Measurements from ENCODE around the gene IL1F10. TPM values are rescaled to one million over a fixed set of nuclear protein-coding genes. Genes with fewer than 3 reads are reported as not detected.

Gene IL1F10
- total RNA-seq, 1 experiment from 2014 or later = not detected

DNA sequence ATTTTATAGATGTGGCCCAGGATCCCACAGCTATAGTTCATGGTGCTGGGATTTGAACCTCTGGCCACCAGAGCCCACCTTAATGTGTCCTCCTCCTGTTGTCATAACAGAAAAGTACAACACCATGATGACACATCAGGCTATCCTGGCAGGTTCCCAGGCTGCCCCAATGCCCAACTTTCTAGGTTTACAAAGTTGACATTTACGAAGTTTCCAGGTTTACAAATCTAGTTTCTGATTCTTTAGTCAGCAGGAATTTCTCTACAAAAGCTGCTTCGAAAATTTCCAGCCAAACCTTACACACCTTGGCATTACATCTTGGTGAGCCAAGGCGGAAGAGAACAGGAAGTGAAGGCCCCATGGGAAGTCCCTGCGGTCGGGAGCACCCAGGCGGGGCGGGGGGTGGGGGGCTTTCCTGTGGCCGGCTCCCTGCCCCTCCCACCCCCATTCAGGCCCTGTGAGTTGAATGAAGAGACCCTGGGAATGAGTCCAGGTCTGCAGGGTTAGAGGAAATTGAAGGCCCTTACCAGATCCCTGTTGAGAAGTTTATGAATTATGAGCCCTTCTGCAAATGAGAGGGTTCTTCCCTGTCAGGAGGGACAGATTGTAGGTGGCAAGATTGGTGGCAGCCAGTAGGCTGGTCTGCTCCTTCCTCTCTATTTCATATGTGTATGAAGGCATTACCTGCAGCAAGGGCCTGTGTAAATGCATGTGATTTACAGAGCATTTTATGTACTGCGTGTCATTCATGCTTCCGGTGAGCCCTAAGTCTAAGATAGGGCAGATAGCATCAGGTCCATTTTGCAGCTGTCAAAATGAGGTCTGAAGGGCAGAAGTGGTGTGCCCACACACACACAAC is 48.6 kb downstream of the IL1F10 start:
- no peak overlapping the region for H3K27ac ChIP-seq (ENCODE audit: insufficient read length, low read depth, low read length)
- no peak overlapping the region for H2BK20ac ChIP-seq (ENCODE audit: low read depth, low read length, poor library complexity, severe bottlenecking)
- no peak overlapping the region for H3T11ph ChIP-seq (ENCODE audit: low read length)
- H3K23ac ChIP-seq (ENCODE audit: insufficient read length, low read depth, low read length) = no peak overlapping the region
- H2BK15ac ChIP-seq (ENCODE audit: low read depth, low read length) = no peak overlapping the region
- no peak overlapping the region for H3K18ac ChIP-seq (ENCODE audit: insufficient read length, low read depth, low read length)
- Mint-ChIP-seq H3K36me3 (ENCODE audit: insufficient read depth in 1 of 3, low read depth in 3 of 3) (no peaks in the 10 kb centered on the region), H3K4me3 (no peak overlapping the region), H3K27me3 (ENCODE audit: low read depth) (peaks cover 15% of the 10 kb centered on the region), H3K9me3 (no peaks in the 10 kb centered on the region), H3K27ac (no peak overlapping the region), H3K4me1 (no peaks in the 10 kb centered on the region)
- no peak overlapping the region for H3K14ac ChIP-seq (ENCODE audit: insufficient read depth, low read length)
- H3K4me2 ChIP-seq (ENCODE audit: insufficient read depth, insufficient read length, low read length) = no peak overlapping the region
- no peaks in the 10 kb centered on the region for H3K27me3 ChIP-seq (ENCODE audit: insufficient read depth, low read length)
- no peaks in the 10 kb centered on the region for H3K79me2 ChIP-seq (ENCODE audit: insufficient read depth, low read length)
- no peaks in the 10 kb centered on the region for H3K79me1 ChIP-seq (ENCODE audit: insufficient read depth, low read depth, low read length, poor library complexity, severe bottlenecking)
- H3K9ac ChIP-seq (ENCODE audit: extremely low read depth, insufficient read length, low read length) = no peak overlapping the region
- no peak overlapping the region for H2AK5ac ChIP-seq (ENCODE audit: insufficient read length, low read length)
- TF ChIP-seq, protein P1, sequence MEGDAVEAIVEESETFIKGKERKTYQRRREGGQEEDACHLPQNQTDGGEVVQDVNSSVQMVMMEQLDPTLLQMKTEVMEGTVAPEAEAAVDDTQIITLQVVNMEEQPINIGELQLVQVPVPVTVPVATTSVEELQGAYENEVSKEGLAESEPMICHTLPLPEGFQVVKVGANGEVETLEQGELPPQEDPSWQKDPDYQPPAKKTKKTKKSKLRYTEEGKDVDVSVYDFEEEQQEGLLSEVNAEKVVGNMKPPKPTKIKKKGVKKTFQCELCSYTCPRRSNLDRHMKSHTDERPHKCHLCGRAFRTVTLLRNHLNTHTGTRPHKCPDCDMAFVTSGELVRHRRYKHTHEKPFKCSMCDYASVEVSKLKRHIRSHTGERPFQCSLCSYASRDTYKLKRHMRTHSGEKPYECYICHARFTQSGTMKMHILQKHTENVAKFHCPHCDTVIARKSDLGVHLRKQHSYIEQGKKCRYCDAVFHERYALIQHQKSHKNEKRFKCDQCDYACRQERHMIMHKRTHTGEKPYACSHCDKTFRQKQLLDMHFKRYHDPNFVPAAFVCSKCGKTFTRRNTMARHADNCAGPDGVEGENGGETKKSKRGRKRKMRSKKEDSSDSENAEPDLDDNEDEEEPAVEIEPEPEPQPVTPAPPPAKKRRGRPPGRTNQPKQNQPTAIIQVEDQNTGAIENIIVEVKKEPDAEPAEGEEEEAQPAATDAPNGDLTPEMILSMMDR (conservative IDR thresholded peaks at IDR 0.05) = no peak
- no peak overlapping the region for H2BK5ac ChIP-seq (ENCODE audit: insufficient read length, low read length)
- no peak overlapping the region for H2BK12ac ChIP-seq (ENCODE audit: insufficient read length, low read depth, low read length)
- no peak overlapping the region for H3K56ac ChIP-seq (ENCODE audit: insufficient read length, low read depth, low read length)
- H3K4ac ChIP-seq (ENCODE audit: low read depth, low read length) = no peak overlapping the region
- no peak overlapping the region for H4K8ac ChIP-seq (replicated peaks; ENCODE audit: insufficient read length, low read depth, low read length)
- peaks cover 5% of the 10 kb centered on the region; the same call in 1 of the 2 replicates for H3K4me1 ChIP-seq (ENCODE audit: insufficient read depth, low read length)
- no peak for DNase-seq
- H4K5ac ChIP-seq (ENCODE audit: insufficient read length, low read depth, low read length) = no peak overlapping the region
- H4K91ac ChIP-seq (ENCODE audit: insufficient read length, low read depth, low read length) = no peak overlapping the region
- H3K23me2 ChIP-seq (ENCODE audit: insufficient read length, low read depth, low read length, poor library complexity, severe bottlenecking) = no peaks in the 10 kb centered on the region
- H2BK120ac ChIP-seq (ENCODE audit: low read depth, low read length, poor library complexity, severe bottlenecking) = no peak overlapping the region
- H2AFZ ChIP-seq (ENCODE audit: low read length) = no peak overlapping the region
- H4K20me1 ChIP-seq (ENCODE audit: control insufficient read depth, insufficient read depth, insufficient read length) = no peaks in the 10 kb centered on the region
- WGBS (ENCODE audit: extremely low coverage, insufficient read length, low lambda C conversion rate) = no CpG with 5 or more reads among the region's 10 CpGs
- no peaks in the 10 kb centered on the region for H3K9me3 ChIP-seq (ENCODE audit: control insufficient read depth, low read depth, low read length)
